ACHN (cell line): ENCODE measurements around the gene RESP18.

ENCODE experiments used
- DNase-seq: peaks from one replicate; pipeline ENCODE4 v3.0.0-alpha.2; 2015
- in situ Hi-C: cut with HindIII; loops from 2 replicates; pipeline ENCODE4 v1.10.0; 2017; ENCODE audit warnings: low sequenced_read_pairs, low pct_ligation_motif_present, low pct_unique_long_range_greater_than_20kb

Gene RESP18

DNA sequence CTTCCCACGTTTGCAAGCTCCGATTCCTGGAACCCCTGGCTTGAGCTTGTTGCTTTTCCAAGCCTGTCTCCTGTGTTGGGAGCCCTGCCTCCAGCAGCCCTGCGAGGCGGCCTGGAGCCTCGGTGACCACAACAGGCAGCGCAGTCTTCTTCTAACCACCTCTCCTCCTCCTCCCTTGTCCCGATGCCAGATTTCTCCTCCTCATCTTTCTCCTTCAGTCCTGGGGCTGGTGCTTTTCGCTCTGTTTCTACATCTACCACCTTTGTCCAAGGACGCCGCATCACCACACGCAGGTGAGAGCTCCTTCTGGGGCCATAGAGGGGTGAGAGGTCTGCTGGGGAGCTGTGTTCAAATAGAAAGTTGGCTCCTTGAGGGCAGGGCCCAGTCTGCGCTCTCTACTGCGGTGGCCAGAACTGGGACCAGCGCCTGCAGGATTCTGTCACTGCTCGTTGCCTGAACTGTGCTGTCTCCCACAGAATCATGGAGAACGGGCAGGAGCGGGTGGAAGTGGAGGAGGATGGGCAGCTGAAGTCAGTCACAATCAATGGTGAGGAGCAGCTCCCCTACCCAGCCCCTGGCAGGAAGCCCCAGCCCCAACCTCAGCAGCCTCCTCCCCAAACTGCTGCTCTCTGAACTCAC is 49.5 kb downstream of the RESP18 start:
- no peak for DNase-seq
- in situ Hi-C loops = no loop called here

DNA sequence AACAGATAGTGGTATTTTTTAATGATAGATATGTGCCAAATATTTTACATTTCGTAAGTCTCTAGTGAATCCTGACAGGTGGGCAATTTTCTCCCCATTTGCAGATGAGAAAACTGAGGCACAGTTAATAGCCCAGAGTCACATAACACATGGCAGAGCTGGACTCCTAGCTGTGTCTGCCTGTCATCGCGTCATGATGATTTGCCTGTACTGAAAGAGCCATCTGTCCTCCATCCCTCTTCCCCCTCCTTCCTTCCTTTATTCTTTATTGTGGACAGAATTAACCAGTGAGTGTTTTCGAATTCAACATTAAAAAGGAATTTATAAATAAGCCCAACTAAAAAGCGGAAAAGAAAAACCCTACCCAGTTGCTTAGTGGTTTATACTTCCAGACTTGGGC is 50.2 kb downstream of the RESP18 start:
- DNase-seq = no peak
- in situ Hi-C loops = no loop called here

DNA sequence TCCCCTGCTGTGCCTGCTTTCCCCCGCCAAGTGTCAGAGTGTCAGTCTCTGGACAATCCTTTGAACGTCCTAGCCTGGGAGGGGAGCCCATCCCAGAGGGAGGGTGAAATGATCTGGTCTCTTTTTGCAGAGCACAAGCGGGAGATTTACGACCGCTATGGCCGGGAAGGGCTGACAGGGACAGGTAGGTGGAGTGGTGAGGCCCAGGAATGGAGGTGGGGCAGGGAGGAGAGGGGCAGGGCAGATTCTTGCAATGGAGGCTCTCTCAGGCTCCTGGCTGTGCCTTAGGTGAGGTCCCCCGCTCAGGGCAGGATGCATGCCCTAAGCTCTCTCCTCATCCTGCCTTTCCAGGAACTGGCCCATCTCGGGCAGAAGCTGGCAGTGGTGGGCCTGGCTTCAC is 51.0 kb downstream of the RESP18 start:
- in situ Hi-C loops = no loop called here
- no peak for DNase-seq

DNA sequence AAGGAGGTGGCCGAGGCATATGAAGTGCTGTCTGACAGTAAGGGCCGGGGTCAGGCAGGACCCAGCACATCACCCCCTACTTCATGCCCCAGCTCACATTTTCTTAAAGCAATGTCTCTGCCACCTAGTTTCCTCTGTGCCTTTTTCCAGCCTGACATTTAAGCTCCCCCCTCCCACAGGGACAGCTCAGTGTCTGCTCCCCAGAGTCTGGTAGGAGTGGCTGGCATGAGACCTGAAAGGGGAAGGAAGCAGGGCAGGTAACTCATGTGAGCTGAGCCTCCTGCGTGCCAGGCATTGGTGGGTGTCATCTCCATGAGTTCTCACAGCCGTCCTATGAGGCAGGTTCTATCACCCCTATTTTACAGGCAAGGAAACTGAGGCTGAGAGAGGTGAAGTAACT is 51.9 kb downstream of the RESP18 start:
- in situ Hi-C loops = no loop called here
- no peak for DNase-seq

DNA sequence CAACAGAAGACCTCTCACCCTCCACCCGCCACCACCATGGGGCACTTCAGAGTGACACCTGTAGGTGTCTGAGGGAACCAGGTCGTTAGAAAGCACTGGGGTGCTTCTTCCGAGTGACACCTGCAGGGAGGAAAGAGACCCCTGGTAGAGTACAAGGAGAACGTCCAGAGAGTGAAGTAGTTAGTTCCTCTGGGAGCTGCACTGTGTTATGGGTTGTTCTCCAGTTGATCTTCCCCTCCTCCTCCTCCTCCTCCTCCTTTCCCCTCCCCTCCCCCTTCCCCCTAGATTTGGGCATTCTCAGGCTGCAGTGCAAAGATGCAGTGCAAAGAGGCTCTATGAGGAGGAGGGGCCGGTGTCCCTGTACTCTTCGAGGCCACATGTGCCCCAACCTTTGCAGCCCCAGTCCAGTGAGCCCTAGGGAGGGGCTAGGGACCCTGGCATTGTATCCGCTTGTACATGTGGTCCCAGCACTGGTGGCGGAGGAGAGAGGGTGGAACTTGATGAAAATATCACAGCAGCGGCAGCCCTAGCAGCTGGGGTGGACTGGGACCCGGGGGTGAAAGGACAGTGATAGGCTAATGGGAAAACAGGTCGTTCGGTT is 52.5 kb downstream of the RESP18 start:
- DNase-seq = no peak
- in situ Hi-C loops = no loop called here

DNA sequence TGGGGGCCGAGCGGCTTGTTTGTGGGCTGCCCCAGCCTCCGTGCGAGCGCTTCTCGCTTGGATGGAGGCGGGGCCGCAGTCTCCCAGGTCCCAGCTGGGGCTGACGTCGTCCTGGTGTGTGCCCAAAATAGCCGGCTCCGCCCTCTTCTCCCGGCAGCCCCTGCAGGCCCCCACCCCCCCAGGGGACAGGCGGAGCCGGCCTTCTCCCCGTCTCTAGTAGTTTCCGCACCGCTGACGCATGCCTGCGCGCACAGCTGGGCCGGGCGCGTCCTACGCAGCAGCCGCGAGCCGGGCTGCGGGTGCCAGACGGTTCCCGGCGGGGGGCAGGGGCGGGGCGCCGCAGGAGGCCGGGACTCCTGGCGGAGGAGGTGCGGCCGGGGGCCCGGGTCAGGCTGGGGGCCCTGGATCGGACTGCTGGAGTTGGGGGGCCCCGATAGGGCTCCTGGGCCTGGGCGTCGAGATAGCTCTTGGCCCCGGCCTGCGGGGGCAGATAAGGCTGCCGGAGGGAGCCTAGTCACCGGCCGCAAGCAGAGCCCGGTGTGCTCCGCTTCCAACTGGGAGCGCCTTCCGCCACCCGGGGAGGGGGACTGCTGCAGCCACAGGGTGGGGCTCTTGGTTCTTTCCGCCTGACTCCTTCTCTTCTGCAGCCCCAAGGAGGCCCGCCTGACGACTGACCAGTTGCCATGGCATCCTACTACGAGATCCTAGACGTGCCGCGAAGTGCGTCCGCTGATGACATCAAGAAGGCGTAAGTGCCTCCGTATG is 53.2 kb downstream of the RESP18 start, which contains the start of gene DNAJB2:
Gene DNAJB2, plus strand, starts transcription at position 216 of the 765 bp plus-strand sequence. Its CDS starts 468 bp downstream, at position 684.
- in situ Hi-C loops = no loop called here
- peak; percentile 99 for DNase-seq

DNA sequence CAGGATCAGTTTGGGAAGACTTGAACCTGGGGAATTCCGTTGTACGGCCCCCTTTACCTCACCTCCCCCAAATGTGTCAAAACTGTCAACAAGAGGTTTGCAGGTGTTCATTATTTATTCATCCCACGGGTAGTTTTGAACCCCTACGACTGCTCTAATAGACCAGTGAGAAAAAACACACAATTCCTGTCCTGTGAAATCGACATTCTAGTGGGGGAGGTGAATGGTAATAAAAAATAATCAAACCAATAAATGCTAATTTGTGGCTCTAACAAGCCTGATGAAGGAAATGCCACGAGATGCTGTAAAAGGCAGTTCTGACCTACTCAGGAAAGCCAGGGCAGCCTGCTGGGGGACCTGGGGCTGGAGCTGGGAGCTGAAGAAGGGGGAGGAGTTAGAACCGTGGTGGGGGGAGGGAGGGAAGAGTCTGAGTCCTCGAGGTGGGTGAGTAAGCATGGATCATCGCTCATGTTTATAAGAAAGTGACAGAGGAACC is 53.8 kb downstream of the RESP18 start:
- no peak for DNase-seq
- in situ Hi-C loops = no loop called here

DNA sequence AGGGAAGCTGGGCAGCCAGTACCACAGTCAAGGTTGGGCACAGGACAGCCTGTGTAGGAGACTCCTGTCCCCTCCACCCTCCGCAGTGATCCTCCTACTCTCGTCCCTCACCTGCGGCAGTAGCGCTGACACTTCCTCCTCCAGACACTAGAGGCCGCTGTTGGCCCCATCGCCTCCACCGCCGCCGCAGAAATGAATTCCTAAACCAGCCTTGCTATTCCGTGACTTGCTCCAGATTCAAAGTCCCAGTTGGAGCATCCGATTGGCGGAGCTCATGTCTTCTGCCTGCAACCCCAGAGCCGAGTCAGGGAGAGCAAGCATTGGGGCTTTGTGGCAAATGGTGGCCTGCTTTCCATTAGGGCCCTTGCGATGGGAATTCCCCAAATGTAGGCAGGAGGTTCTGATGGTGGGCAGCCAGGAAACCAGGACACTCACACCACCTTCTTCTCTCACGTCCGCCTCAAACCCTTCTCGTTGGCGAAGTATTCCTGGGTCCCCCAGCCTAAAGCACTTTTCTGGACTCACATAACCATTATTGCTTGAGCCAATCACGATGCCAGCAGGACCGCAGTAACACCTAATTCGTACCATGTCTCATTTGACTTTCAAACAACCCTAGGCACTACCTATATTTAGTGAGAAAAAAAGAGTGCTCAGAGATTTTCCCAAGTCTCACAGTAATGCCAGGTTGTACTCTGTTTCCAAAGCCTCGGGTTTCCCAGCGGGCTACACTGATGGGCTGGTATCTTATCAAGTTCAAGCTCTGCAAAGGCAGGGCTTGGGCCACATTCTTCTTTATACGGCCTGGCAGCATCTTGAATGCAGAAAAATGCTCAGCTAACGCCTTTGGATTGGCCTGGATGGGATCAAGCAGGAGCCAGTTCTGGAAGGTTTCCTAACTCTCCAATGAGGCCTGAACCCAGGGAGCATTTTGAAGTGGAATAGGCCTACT is 54.6 kb downstream of the RESP18 start:
- DNase-seq = peak; percentile 81
- in situ Hi-C loops = no loop called here
